Measurements from ENCODE around the gene NRIP2. TPM values are rescaled to one million over a fixed set of nuclear protein-coding genes. Genes with fewer than 3 reads are reported as not detected.

Gene NRIP2
- total RNA-seq, 1 donor from 2014 or later: 11.8 TPM

GRCh38 chr12:2806700-2807099, 28.1 kb downstream of the NRIP2 start:
- no peak for DNase-seq

GRCh38 chr12:2805143-2805520, 29.7 kb downstream of the NRIP2 start:
- DNase-seq: peak; percentile 6

GRCh38 chr12:2804393-2805142, 30.3 kb downstream of the NRIP2 start:
- DNase-seq: peak; percentile 36

GRCh38 chr12:2803635-2804392, 31.0 kb downstream of the NRIP2 start:
- no peak for DNase-seq

- DNase-seq: no peak
These were observed 33.6 kb downstream of the NRIP2 start for GRCh38 chr12:2801044-2801783.

GRCh38 chr12:2800046-2800570, 34.7 kb downstream of the NRIP2 start:
- DNase-seq: no peak

GRCh38 chr12:2797721-2798418, 37.0 kb downstream of the NRIP2 start:
- no peak for DNase-seq

- DNase-seq: no peak
These were observed 38.6 kb downstream of the NRIP2 start for GRCh38 chr12:2796187-2796666.

- peak; percentile 84 for DNase-seq
These were observed 39.3 kb downstream of the NRIP2 start for GRCh38 chr12:2795291-2796186.

- DNase-seq: peak; percentile 93
These were observed 40.0 kb downstream of the NRIP2 start, which contains the start of gene FKBP4 for GRCh38 chr12:2794736-2795289. Gene FKBP4 (plus strand): TSS chr12:2794970. CDS start chr12:2795140, 170 bp downstream.

- no peak for DNase-seq
These were observed 40.6 kb downstream of the NRIP2 start for GRCh38 chr12:2794191-2794735.

GRCh38 chr12:2793561-2793960, 41.3 kb downstream of the NRIP2 start:
- no peak for DNase-seq

- no peak for DNase-seq
These were observed 41.9 kb downstream of the NRIP2 start for GRCh38 chr12:2792671-2793500.

GRCh38 chr12:2791089-2791488, 43.7 kb downstream of the NRIP2 start:
- no peak for DNase-seq

GRCh38 chr12:2785017-2785416, 49.8 kb downstream of the NRIP2 start:
- DNase-seq: no peak

GRCh38 chr12:2783936-2784600, 50.8 kb downstream of the NRIP2 start:
- DNase-seq: peak; percentile 84

GRCh38 chr12:2779281-2779680, 55.6 kb downstream of the NRIP2 start:
- peak; percentile 54 for DNase-seq

GRCh38 chr12:2776129-2776806, 58.6 kb downstream of the NRIP2 start:
- no peak for DNase-seq

Data from tongue (tissue), 2 donors.